ENCODE measurements around the gene CCDC127. TPM values are rescaled to one million over a fixed set of nuclear protein-coding genes. Genes with fewer than 3 reads are reported as not detected.

CCDC127 gene
- total and polyA plus RNA-seq, 4 donors: 1.1 to 2.6 (median 2.1) TPM

DNA sequence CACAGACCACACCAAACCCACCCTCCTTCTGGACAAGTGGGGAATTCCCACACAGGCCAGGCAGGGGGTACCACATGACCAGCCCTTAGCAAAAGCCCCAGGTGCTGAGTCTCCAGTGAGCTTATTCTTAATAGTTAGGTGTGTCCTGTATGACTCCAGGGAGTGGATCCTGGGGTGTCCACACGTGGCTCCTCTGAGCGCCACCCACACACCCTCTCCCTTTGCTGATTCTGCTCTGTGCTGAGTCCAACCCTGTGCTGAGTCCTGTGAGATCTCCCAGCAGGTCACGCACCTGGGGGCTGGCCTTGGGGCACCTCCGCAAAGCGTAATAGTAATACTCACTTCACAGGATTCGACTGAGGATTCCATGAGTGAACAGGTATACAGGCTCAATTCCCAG, 14.0 kb downstream of the CCDC127 start:
- no peak for DNase-seq (ENCODE audit: low spot score)
- Histone ChIP-seq H3K4me3 (ENCODE audit: low read depth in 1 of 3, low read length in 3 of 3) (no peak overlapping the region), H3K9me3 (ENCODE audit: control insufficient read depth in 4 of 4, low read length in 3 of 4) (no peaks in the 10 kb centered on the region), H3K27ac (ENCODE audit: low read depth in 1 of 2, low read length in 2 of 2) (no peak overlapping the region), H3K4me1 (ENCODE audit: control insufficient read depth in 4 of 4, insufficient read depth in 4 of 4, low read length in 3 of 4) (no peaks in the 10 kb centered on the region), H3K27me3 (ENCODE audit: control insufficient read depth in 4 of 4, insufficient read depth in 4 of 4, low read length in 3 of 4) (no peaks in the 10 kb centered on the region), H3K9ac (ENCODE audit: low read depth in 1 of 2, low read length in 2 of 2) (no peak overlapping the region), H3K36me3 (ENCODE audit: control insufficient read depth in 4 of 4, insufficient read depth in 3 of 4, low read depth in 1 of 4, low read length in 3 of 4) (peaks cover 0 to 30% (median 11%) of the 10 kb centered on the region in 4 donors)
- WGBS: 96% methylated on average over 6 of the region's 6 CpGs
- TF ChIP-seq GABPA (IDR thresholded peaks at IDR 0.05 in 1 of 2, conservative IDR thresholded peaks at IDR 0.05 in 1 of 2) (no peak), SP1 (IDR thresholded peaks at IDR 0.05) (no peak), MAX (IDR thresholded peaks at IDR 0.05) (no peak), YY1 (IDR thresholded peaks at IDR 0.05) (no peak), JUND (IDR thresholded peaks at IDR 0.05) (no peak), EGR1 (IDR thresholded peaks at IDR 0.05; ENCODE audit: low read depth in 2 of 2) (no peak), FOXA2 (IDR thresholded peaks at IDR 0.05) (no peak), NR2F2 (IDR thresholded peaks at IDR 0.05) (no peak), HNF4G (IDR thresholded peaks at IDR 0.05) (no peak), HNF4A (conservative IDR thresholded peaks at IDR 0.05) (no peak)
- TF ChIP-seq, protein P1, sequence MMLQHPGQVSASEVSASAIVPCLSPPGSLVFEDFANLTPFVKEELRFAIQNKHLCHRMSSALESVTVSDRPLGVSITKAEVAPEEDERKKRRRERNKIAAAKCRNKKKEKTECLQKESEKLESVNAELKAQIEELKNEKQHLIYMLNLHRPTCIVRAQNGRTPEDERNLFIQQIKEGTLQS (IDR thresholded peaks at IDR 0.05): no peak
- TF ChIP-seq, protein P2, sequence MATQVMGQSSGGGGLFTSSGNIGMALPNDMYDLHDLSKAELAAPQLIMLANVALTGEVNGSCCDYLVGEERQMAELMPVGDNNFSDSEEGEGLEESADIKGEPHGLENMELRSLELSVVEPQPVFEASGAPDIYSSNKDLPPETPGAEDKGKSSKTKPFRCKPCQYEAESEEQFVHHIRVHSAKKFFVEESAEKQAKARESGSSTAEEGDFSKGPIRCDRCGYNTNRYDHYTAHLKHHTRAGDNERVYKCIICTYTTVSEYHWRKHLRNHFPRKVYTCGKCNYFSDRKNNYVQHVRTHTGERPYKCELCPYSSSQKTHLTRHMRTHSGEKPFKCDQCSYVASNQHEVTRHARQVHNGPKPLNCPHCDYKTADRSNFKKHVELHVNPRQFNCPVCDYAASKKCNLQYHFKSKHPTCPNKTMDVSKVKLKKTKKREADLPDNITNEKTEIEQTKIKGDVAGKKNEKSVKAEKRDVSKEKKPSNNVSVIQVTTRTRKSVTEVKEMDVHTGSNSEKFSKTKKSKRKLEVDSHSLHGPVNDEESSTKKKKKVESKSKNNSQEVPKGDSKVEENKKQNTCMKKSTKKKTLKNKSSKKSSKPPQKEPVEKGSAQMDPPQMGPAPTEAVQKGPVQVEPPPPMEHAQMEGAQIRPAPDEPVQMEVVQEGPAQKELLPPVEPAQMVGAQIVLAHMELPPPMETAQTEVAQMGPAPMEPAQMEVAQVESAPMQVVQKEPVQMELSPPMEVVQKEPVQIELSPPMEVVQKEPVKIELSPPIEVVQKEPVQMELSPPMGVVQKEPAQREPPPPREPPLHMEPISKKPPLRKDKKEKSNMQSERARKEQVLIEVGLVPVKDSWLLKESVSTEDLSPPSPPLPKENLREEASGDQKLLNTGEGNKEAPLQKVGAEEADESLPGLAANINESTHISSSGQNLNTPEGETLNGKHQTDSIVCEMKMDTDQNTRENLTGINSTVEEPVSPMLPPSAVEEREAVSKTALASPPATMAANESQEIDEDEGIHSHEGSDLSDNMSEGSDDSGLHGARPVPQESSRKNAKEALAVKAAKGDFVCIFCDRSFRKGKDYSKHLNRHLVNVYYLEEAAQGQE (IDR thresholded peaks at IDR 0.05): no peak
- TF ChIP-seq, protein P3, sequence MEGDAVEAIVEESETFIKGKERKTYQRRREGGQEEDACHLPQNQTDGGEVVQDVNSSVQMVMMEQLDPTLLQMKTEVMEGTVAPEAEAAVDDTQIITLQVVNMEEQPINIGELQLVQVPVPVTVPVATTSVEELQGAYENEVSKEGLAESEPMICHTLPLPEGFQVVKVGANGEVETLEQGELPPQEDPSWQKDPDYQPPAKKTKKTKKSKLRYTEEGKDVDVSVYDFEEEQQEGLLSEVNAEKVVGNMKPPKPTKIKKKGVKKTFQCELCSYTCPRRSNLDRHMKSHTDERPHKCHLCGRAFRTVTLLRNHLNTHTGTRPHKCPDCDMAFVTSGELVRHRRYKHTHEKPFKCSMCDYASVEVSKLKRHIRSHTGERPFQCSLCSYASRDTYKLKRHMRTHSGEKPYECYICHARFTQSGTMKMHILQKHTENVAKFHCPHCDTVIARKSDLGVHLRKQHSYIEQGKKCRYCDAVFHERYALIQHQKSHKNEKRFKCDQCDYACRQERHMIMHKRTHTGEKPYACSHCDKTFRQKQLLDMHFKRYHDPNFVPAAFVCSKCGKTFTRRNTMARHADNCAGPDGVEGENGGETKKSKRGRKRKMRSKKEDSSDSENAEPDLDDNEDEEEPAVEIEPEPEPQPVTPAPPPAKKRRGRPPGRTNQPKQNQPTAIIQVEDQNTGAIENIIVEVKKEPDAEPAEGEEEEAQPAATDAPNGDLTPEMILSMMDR (IDR thresholded peaks at IDR 0.05; ENCODE audit: low read depth, low read length, missing input control): no peak

- H3K9me3 ChIP-seq (ENCODE audit: control insufficient read depth in 4 of 4, low read length in 3 of 4): no peaks in the 10 kb centered on the region
- H3K27me3 ChIP-seq (ENCODE audit: control insufficient read depth in 4 of 4, insufficient read depth in 4 of 4, low read length in 3 of 4): no peaks in the 10 kb centered on the region
- H3K4me1 ChIP-seq (ENCODE audit: control insufficient read depth in 4 of 4, insufficient read depth in 4 of 4, low read length in 3 of 4): no peaks in the 10 kb centered on the region
- H3K9ac ChIP-seq (ENCODE audit: low read depth in 1 of 2, low read length in 2 of 2): no peak overlapping the region
- no peak for DNase-seq (ENCODE audit: low spot score)
- no peak overlapping the region for H3K4me3 ChIP-seq (ENCODE audit: low read depth in 1 of 3, low read length in 3 of 3)
- peaks cover 0 to 30% (median 11%) of the 10 kb centered on the region in 4 donors for H3K36me3 ChIP-seq (ENCODE audit: control insufficient read depth in 4 of 4, insufficient read depth in 3 of 4, low read depth in 1 of 4, low read length in 3 of 4)
- no peak overlapping the region for H3K27ac ChIP-seq (ENCODE audit: low read depth in 1 of 2, low read length in 2 of 2)
- WGBS: 97% methylated on average over 26 of the region's 26 CpGs
- TF ChIP-seq, protein P3 (IDR thresholded peaks at IDR 0.05; ENCODE audit: low read depth, low read length, missing input control): no peak
- TF ChIP-seq, protein P1 (IDR thresholded peaks at IDR 0.05): no peak
- TF ChIP-seq TAF1 (conservative IDR thresholded peaks at IDR 0.05) (no peak), FOXA2 (IDR thresholded peaks at IDR 0.05) (no peak), NR2F2 (IDR thresholded peaks at IDR 0.05) (no peak), YY1 (IDR thresholded peaks at IDR 0.05) (no peak), RXRA (IDR thresholded peaks at IDR 0.05) (no peak), RAD21 (IDR thresholded peaks at IDR 0.05) (no peak)
- TF ChIP-seq, protein P4, sequence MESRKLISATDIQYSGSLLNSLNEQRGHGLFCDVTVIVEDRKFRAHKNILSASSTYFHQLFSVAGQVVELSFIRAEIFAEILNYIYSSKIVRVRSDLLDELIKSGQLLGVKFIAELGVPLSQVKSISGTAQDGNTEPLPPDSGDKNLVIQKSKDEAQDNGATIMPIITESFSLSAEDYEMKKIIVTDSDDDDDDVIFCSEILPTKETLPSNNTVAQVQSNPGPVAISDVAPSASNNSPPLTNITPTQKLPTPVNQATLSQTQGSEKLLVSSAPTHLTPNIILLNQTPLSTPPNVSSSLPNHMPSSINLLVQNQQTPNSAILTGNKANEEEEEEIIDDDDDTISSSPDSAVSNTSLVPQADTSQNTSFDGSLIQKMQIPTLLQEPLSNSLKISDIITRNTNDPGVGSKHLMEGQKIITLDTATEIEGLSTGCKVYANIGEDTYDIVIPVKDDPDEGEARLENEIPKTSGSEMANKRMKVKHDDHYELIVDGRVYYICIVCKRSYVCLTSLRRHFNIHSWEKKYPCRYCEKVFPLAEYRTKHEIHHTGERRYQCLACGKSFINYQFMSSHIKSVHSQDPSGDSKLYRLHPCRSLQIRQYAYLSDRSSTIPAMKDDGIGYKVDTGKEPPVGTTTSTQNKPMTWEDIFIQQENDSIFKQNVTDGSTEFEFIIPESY (IDR thresholded peaks at IDR 0.05): no peak
- TF ChIP-seq, protein P2 (IDR thresholded peaks at IDR 0.05): no peak
Observed at GRCh38 chr5:203246-203930, 14.6 kb downstream of the CCDC127 start.
